ENCODE results near the gene CNTLN.
"Not testable (repeated sequence)": the region's sequence is repeated elsewhere in the genome, so short reads cannot be mapped to it uniquely, and the experiment has no call there.

Gene CNTLN

GRCh38 chr9:17134396-17135294 lies at the start of gene CNTLN:
CNTLN (plus strand) TSS chr9:17135040; CDS start chr9:17135066, 26 bp downstream.
- peak; percentile 78 for DNase-seq (ENCODE audit: low spot score)

- DNase-seq (ENCODE audit: low spot score), result no peak
Measured at GRCh38 chr9:17088566-17088965, 46.3 kb upstream of the CNTLN start.

DNA sequence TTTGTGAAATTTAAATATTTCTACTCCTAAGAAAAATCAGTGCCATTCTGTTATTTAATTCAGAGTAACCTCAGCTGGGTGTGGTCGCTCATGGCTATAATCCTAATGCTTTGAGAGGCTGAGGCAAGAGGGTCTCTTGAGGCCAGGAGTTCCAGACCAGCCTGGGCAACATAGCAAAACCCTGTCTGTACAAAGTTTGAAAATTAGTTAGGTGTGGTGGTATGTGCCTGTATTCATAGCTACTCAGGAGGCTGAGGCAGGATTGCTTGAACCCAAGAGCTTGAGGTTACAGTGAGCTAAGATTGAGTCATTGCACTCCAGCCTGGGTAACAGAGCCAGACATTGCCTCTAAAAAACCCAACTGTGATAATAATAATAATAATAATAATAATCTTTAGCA lies 44.8 kb upstream of the CNTLN start:
- no peak for DNase-seq (ENCODE audit: low spot score)

- peak; percentile 21 for DNase-seq (ENCODE audit: low spot score)
Measured at GRCh38 chr9:17116400-17116837, 18.4 kb upstream of the CNTLN start.

- no peak for DNase-seq (ENCODE audit: low spot score)
Measured at GRCh38 chr9:17117372-17117771, 17.5 kb upstream of the CNTLN start.

DNA sequence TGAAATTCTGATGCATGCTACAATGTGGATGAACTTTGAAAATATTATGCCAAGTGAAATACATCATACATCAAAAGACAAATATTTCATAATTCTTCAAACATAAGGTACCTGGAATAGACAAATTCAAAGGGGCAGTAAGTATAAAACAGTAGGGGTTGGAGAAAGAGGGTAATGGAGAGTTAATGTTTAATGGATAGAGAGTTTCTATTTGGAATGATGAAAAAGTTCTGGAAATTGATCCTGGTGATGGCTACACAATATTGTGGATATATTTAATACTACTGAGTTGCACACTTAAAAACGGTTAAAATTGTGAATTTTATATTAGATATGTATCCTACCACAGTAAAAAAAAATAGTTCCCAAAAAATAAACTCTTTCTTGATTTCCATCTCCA lies 14.6 kb upstream of the CNTLN start:
- no peak for DNase-seq (ENCODE audit: low spot score)

DNA sequence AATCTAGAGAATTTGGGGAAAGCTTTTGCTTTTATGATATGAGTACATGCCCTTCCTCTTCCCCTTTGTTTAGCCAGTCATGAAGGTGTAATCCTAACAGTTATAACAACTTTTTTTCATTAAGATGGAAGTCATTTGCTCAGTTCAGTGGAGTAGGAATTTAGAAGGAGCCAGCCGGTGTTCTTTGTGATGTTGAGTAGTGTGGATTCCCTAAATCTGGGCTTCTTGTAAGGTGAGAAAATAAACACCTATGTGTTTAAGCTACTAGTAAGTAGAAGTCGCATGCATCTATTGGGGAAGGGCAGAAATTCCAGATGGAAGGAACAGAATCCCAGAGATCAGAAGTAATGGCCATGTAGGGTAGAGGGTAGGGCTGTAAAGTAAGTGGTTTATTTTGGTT lies 13.6 kb upstream of the CNTLN start:
- DNase-seq (ENCODE audit: low spot score), result no peak

GRCh38 chr9:17130291-17130690 lies 4.5 kb upstream of the CNTLN start:
- no peak for DNase-seq (ENCODE audit: low spot score)

- no peak for DNase-seq (ENCODE audit: low spot score)
Measured at GRCh38 chr9:17130725-17131124, 4.1 kb upstream of the CNTLN start.

DNA sequence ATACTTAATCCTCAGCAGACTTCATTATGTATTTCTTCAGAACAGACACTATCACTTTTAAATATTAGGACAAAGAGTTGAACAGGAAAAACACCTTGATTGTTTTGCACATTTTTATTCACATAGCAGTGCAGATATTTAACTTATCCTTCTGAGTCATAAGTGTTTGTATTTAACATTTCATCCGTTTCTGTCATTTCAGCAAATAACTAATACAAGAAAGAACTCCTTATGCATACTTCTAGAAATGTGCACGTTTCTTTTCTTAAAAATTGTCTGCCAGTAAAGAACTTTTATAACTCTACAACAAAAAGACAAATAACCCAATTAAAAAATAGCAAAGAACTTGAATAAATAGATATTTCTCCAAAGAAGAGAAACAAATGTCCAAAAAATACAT lies 3.3 kb upstream of the CNTLN start:
- DNase-seq (ENCODE audit: low spot score), result no peak

DNA sequence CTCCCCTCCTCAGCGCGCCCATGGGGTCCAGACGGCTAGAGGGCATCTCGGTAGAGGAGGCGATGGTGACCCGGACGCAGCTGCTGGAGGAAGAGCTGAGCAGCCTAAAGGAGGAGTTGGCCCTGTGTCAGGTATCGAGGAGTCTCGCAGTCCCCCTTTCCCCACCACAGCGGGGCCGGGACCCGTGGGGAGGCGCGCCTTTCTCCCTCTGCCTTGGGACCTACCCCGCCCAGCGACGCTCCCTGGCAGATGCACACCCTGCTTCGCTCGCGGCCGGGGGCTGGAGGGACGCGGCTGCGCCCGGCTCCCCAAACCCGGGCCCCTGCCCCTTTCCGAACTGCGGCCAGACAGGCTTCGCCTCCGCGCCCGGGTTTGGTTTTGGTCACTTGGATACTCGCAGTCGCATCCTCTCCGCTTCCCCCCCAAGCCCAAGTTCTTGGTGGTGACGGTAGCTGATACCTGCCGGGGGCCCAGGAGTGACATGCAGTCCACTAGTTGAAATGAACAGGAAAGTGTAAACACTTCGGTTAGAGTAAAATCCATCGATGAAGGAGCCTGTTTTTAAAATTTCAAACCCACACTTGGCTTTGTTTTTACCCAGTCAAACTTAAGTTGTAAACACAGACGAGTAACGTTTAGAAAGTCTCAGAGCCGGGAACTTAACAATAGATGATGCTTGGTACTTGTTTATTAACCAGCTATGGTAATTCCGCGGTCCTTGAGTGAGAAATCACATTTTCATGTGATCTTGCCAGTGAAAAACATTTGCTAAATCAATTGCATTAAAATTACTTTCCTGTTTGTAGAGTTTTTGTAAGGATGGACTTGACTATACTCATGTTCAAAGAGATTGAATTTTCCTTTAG lies 688 bp downstream of the CNTLN start:
- peak; percentile 14 for DNase-seq (ENCODE audit: low spot score)

GRCh38 chr9:17137566-17137965 lies 2.7 kb downstream of the CNTLN start:
- no peak for DNase-seq (ENCODE audit: low spot score)

- no peak for DNase-seq (ENCODE audit: low spot score)
Measured at GRCh38 chr9:17138503-17138902, 3.7 kb downstream of the CNTLN start.

DNA sequence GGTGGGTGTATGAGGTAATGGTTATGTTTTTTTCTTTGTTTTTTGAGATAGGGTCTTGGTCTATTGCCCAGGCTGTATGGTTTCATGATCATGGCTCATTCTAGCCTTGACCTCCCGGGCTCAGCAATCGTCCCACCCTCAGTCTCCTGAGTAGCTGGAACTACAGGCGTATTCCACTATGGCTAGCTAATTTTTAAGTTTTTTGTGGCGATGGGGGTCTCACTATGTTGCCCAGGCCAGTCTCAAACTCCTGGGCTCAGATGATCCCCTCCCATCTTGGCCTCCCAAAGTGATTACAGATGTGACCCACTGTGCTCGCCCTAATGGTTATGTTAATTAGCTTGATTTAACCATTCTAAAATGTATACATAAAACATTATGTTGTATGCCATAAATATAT lies 5.6 kb downstream of the CNTLN start:
- no peak for DNase-seq (ENCODE audit: low spot score)

- no peak for DNase-seq (ENCODE audit: low spot score)
Measured at GRCh38 chr9:17148324-17148723, 13.5 kb downstream of the CNTLN start.

- no peak for DNase-seq (ENCODE audit: low spot score)
Measured at GRCh38 chr9:17159469-17159868, 24.6 kb downstream of the CNTLN start.

DNA sequence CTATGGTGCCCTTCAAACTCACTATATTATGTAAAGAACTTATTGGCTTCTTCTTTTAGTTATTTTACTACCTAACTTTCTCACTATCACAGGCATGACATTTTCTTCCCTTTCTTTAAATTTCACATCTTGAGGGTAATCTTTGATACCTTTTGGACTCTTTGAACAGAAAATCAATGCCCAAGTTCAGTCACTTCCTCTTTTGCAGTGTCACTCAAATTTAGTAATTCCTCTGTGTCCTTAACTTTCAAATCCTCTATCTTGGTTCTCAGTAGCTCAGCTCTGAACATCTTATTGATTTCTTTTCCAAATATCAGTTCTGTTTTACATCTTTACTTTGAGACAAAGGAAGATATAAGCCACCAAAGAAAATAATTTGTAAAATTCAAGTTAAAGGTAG lies 25.5 kb downstream of the CNTLN start:
- no peak for DNase-seq (ENCODE audit: low spot score)

DNA sequence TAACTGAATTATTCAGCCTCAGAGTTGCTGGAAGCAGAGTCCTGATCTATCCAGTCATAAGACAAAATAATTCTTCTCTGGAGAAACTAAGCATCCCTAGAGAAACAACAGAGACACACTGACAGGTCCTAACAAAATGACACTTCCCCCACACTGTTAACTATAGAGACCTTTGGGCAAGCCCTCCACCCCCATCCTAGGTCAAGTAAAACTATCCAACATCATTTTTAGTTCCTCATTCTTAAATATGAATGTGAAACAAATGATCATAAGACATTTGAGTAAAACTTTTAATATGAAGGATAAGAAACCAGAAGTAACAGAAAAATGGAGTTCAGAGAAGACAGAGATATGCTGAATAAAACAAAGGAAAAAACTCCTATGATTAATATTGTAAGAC lies 30.9 kb downstream of the CNTLN start:
- no peak for DNase-seq (ENCODE audit: low spot score)

- DNase-seq (ENCODE audit: low spot score), result no peak
Measured at GRCh38 chr9:17166346-17166745, 31.5 kb downstream of the CNTLN start.

DNA sequence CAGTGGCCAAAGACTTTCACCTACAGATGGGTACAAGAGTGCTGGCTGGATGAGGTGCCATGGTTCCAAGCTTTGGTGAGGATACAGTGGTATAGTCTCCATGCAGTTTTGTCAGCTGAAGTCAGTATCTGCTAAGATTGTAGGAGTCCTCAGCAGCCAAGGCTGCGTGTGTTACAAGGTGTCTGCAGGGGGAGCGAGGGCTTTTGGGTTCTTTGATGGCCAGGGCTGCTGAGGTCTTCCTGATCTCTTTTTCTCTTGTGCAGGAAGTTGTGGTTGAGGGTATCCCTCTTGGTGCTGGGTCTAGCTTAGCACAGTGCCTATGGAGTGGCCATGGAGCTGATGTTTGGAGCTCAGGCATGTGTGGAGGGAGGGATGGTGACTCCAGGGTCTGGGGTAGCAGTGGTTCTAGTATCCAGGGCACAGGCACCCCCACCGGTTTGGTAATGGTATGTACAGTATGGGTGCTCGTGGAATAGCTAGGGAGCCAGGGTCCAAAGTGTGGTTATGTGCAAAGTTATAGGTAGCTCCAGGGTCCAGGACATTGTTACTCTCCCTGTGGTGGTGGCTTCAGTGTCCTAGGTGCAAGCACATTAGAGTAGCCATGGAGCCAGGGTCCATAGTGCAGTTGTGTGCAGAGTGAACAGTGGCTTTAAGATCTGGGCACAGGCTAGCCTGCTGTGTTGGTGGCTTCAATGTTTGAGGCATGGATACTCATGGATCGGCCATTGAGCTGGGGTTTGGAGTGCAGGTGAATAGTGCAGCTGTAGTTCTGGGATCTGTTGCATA lies 36.7 kb downstream of the CNTLN start:
- no peak for DNase-seq (ENCODE audit: low spot score)

- DNase-seq (ENCODE audit: low spot score), result not testable (repeated sequence)
Measured at GRCh38 chr9:17177496-17177895, 42.7 kb downstream of the CNTLN start.

- DNase-seq (ENCODE audit: low spot score), result no peak
Measured at GRCh38 chr9:17185481-17186029, 50.7 kb downstream of the CNTLN start.
